HPDE6-E6E7 (cell line): Measurements from ENCODE around the gene KPNA5.
A peak's percentile ranks its signal among the peaks of the same experiment; 100 is the strongest.
"Not testable (repeated sequence)": the region's sequence is repeated elsewhere in the genome, so short reads cannot be mapped to it uniquely, and the experiment has no call there.

Experiments
- DNase-seq: peaks from one replicate; pipeline ENCODE4 v3.0.0; 2011; ENCODE audit warnings: missing footprints; ENCODE audit errors: extremely low spot score

Gene KPNA5

GRCh38 chr6:116703888-116704287 is 22.9 kb downstream of the KPNA5 start:
- DNase-seq: not testable (repeated sequence)

- no peak for DNase-seq
Measured at GRCh38 chr6:116705917-116706316, 24.9 kb downstream of the KPNA5 start.

- DNase-seq: no peak
Measured at GRCh38 chr6:116714296-116714695, 33.3 kb downstream of the KPNA5 start.

- no peak for DNase-seq
Measured at GRCh38 chr6:116714761-116715160, 33.8 kb downstream of the KPNA5 start.

- DNase-seq: no peak
Measured at GRCh38 chr6:116726947-116727346, 45.9 kb downstream of the KPNA5 start.

GRCh38 chr6:116730513-116730912 is 49.5 kb downstream of the KPNA5 start:
- DNase-seq: no peak

- DNase-seq: no peak
Measured at GRCh38 chr6:116737004-116737403, 56.0 kb downstream of the KPNA5 start.

- DNase-seq: not testable (repeated sequence)
Measured at GRCh38 chr6:116740486-116740885, 59.5 kb downstream of the KPNA5 start.

- DNase-seq: no peak
Measured at GRCh38 chr6:116741571-116741970, 60.6 kb downstream of the KPNA5 start.

- DNase-seq: no peak
Measured at GRCh38 chr6:116745176-116745575, 64.2 kb downstream of the KPNA5 start.

GRCh38 chr6:116761779-116762178 is 80.8 kb downstream of the KPNA5 start:
- no peak for DNase-seq

- DNase-seq: no peak
Measured at GRCh38 chr6:116762235-116762634, 81.2 kb downstream of the KPNA5 start.

- DNase-seq: no peak
Measured at GRCh38 chr6:116763048-116763447, 82.0 kb downstream of the KPNA5 start.

GRCh38 chr6:116763906-116764628 is 83.1 kb downstream of the KPNA5 start:
- DNase-seq: no peak

- DNase-seq: no peak
Measured at GRCh38 chr6:116764629-116764960, 83.6 kb downstream of the KPNA5 start.

GRCh38 chr6:116764961-116765841 is 84.2 kb downstream of the KPNA5 start, which contains the start of gene FAM162B:
FAM162B (minus strand) TSS chr6:116765719; CDS start chr6:116765576, 143 bp downstream.
- peak; percentile 10 for DNase-seq

GRCh38 chr6:116766506-116767176 is 85.6 kb downstream of the KPNA5 start:
- DNase-seq: no peak

GRCh38 chr6:116767715-116768114 is 86.7 kb downstream of the KPNA5 start:
- DNase-seq: no peak

GRCh38 chr6:116772450-116772849 is 91.4 kb downstream of the KPNA5 start:
- no peak for DNase-seq

GRCh38 chr6:116773886-116774285 is 92.9 kb downstream of the KPNA5 start:
- DNase-seq: no peak

GRCh38 chr6:116779573-116780164 is 98.7 kb downstream of the KPNA5 start:
- no peak for DNase-seq

GRCh38 chr6:116783852-116784251 is 102.8 kb downstream of the KPNA5 start:
- DNase-seq: no peak
